Loucy (cell line): ENCODE measurements around the gene ANKDD1A.

Source experiments
- EZH2phosphoT487 ChIP-seq: fragments of 200-600 bp; IDR thresholded peaks from 2 replicates; pipeline ENCODE4 v1.6.1; 2018; ENCODE audit warnings: antibody characterized with exemption, mild to moderate bottlenecking, moderate library complexity, borderline replicate concordance
- TF ChIP-seq, protein P1 (sequence below): fragments of 200-600 bp; sonication (generic); conservative IDR thresholded peaks from 2 replicates; pipeline ENCODE4 v1.5.1; 2014; ENCODE audit warnings: mild to moderate bottlenecking, antibody characterized with exemption, low read length

DNA sequence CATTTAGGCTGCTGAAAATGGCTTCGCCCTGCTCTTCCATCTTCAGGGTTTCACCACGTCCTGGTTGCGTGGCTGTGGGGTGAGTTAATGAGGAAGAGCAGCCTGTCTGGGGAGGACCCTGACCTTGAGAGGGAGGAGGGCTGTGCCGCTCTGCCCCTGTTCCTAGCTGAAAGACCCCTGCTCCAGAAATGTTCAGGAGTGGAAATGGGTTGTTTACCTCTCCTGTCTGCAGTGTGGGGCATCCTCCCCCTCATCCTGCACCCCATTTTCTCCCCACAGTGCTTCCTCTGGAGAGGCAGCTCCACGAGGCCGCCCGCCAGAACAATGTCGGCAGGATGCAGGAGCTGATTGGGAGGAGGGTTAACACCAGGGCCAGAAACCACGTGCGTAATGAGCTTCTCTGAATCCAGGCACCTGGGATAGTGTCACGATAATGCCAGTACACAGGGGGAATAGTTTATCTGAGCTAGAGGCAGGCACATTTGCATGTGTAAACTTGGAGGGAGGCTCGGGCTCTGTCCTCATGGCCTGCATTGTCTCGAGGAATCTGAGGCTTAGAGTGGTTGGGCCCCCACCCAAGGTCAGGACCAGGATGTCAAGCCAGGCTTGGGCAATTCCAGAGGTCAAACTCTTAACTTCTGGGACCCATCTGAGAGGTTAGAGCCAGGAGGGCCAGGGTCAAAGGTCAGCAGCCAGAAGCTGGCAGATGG, 4.0 kb downstream of the ANKDD1A start:
- TF ChIP-seq, protein P1, sequence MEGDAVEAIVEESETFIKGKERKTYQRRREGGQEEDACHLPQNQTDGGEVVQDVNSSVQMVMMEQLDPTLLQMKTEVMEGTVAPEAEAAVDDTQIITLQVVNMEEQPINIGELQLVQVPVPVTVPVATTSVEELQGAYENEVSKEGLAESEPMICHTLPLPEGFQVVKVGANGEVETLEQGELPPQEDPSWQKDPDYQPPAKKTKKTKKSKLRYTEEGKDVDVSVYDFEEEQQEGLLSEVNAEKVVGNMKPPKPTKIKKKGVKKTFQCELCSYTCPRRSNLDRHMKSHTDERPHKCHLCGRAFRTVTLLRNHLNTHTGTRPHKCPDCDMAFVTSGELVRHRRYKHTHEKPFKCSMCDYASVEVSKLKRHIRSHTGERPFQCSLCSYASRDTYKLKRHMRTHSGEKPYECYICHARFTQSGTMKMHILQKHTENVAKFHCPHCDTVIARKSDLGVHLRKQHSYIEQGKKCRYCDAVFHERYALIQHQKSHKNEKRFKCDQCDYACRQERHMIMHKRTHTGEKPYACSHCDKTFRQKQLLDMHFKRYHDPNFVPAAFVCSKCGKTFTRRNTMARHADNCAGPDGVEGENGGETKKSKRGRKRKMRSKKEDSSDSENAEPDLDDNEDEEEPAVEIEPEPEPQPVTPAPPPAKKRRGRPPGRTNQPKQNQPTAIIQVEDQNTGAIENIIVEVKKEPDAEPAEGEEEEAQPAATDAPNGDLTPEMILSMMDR: no peak
- TF ChIP-seq EZH2phosphoT487: no peak
